GM12878 (cell line): ENCODE results near the gene TGM6. TPM values are rescaled to one million over a fixed set of nuclear protein-coding genes. Genes with fewer than 3 reads are reported as not detected.

ENCODE experiments used
- CUX1 ChIP-seq: IDR thresholded peaks from 2 replicates; pipeline ENCODE4 v1.6.1; 2012; ENCODE audit warnings: improper control_type of control experiment, low read depth, low read length; ENCODE audit not compliant: insufficient replicate concordance
- MAX ChIP-seq: IDR thresholded peaks from 2 replicates; pipeline ENCODE4 v1.6.1; 2012; ENCODE audit warnings: low read depth, low read length, improper control_type of control experiment
- NR2C1 ChIP-seq: fragments of 450-650 bp; IDR thresholded peaks from 2 replicates; pipeline ENCODE4 v1.6.1; 2017; ENCODE audit warnings: antibody characterized with exemption, mild to moderate bottlenecking, moderate library complexity
- ZBTB11 ChIP-seq: fragments of 450-650 bp; formaldehyde crosslinking; IDR thresholded peaks from 2 replicates; pipeline ENCODE4 v1.5.0; 2022; ENCODE audit warnings: mild to moderate bottlenecking, missing genetic modification characterization
- polyA plus RNA-seq, 11 experiments: library from polyadenylated mRNA; depleted of rRNA in 4 of 11; unstranded in 6 of 11; stranded (reverse) in 5 of 11; fragments of >200 nt; fragmentation: Nextera tagmentation in 4 of 11; fragmentation: Illumina TruSeq in 1 of 11; extraction: Ambion mirVana in 4 of 11; extraction: Trizol in 1 of 11; gene quantifications; 1 replicate in 1 of 11; 2 replicates in 10 of 11; pipeline versions ENCODE4 v1.2.1 to v1.2.3, GENCODE V29; 2011 to 2016; ENCODE audit warnings: inconsistent platforms in 2 of 11, missing spikeins in 2 of 11, low read depth in 1 of 11
- total RNA-seq, 4 experiments: library from RNA; depleted of rRNA in 3 of 4; stranded (reverse); fragments of >200 nt in 3 of 4; fragmentation: Illumina TruSeq in 1 of 4; extraction: Trizol in 1 of 4; gene quantifications; 2 replicates each; pipeline versions ENCODE4 v1.2.1 to v1.2.3, GENCODE V29; 2013 to 2021

The TGM6 gene
- total and polyA plus RNA-seq, 10 of the 15 experiments (the other 5 are each of a cell fraction or from before 2014, with no cell fraction given) = not detected

GRCh38 chr20:2460752-2461424 lies 80.2 kb downstream of the TGM6 start (continued):
- no peak for TF ChIP-seq ZBTB11
- no peak for TF ChIP-seq NR2C1
- TF ChIP-seq MAX = no peak
- no peak for TF ChIP-seq CUX1
